HepG2 (cell line): Measurements from ENCODE around the gene FBXW5. TPM values are rescaled to one million over a fixed set of nuclear protein-coding genes. Genes with fewer than 3 reads are reported as not detected.

Experiments
- ELF1 ChIP-seq: sonication (generic); formaldehyde crosslinking; IDR thresholded peaks from 2 replicates; pipeline ENCODE4 v1.4.0; 2020; ENCODE audit warnings: missing genetic modification reagents
- FIP1L1 ChIP-seq: fragments of 200-400 bp; formaldehyde crosslinking; IDR thresholded peaks from 2 replicates; pipeline ENCODE4 v1.6.1; 2018; ENCODE audit warnings: low read depth, mild to moderate bottlenecking, low read length, moderate library complexity, borderline replicate concordance; ENCODE audit not compliant: insufficient read depth
- FOSL1 ChIP-seq: sonication (generic); formaldehyde crosslinking; IDR thresholded peaks from 2 replicates; pipeline ENCODE4 v1.9.0; 2021; ENCODE audit warnings: missing genetic modification reagents, borderline replicate concordance
- IKZF5 ChIP-seq: IDR thresholded peaks from 2 replicates; pipeline ENCODE4 v1.6.1; 2018; ENCODE audit warnings: missing genetic modification reagents, mild to moderate bottlenecking, missing compliant biosample characterization
- POLR2AphosphoS2 ChIP-seq: IDR thresholded peaks from 2 replicates; pipeline ENCODE4 v1.6.1; 2011; ENCODE audit warnings: low read depth, low read length, improper control_type of control experiment
- RFXAP ChIP-seq: sonication (generic); formaldehyde crosslinking; IDR thresholded peaks from 2 replicates; pipeline ENCODE4 v1.4.0; 2020; ENCODE audit warnings: missing genetic modification reagents, borderline replicate concordance
- RNF2 ChIP-seq: fragments of 450-650 bp; conservative IDR thresholded peaks from 2 replicates; pipeline ENCODE4 v1.6.1; 2016; ENCODE audit warnings: low read depth
- SAP130 ChIP-seq: IDR thresholded peaks from 2 replicates; pipeline ENCODE4 v1.6.1; 2016; ENCODE audit warnings: low read depth
- SKIL ChIP-seq: sonication (generic); formaldehyde crosslinking; IDR thresholded peaks from 2 replicates; pipeline ENCODE4 v1.8.0; 2022; ENCODE audit warnings: missing genetic modification reagents, mild to moderate bottlenecking, moderate library complexity, borderline replicate concordance
- TARDBP ChIP-seq: sonication (generic); formaldehyde crosslinking; IDR thresholded peaks from 2 replicates; pipeline ENCODE4 v1.8.0; 2022; ENCODE audit warnings: mild to moderate bottlenecking, missing genetic modification reagents
- ZBTB4 ChIP-seq: sonication (generic); formaldehyde crosslinking; IDR thresholded peaks from 2 replicates; pipeline ENCODE4 v1.4.0; 2020; ENCODE audit warnings: missing genetic modification reagents, mild to moderate bottlenecking, borderline replicate concordance
- ZGPAT ChIP-seq: IDR thresholded peaks from 2 replicates; pipeline ENCODE4 v1.6.1; 2016; ENCODE audit warnings: mild to moderate bottlenecking
- ZNF263 ChIP-seq: sonication (generic); formaldehyde crosslinking; IDR thresholded peaks from 2 replicates; pipeline ENCODE4 v1.4.0; 2020; ENCODE audit warnings: missing genetic modification reagents
- ZNF512B ChIP-seq: sonication (generic); formaldehyde crosslinking; IDR thresholded peaks from 2 replicates; pipeline ENCODE4 v1.5.1; 2020; ENCODE audit warnings: missing genetic modification reagents, mild to moderate bottlenecking, borderline replicate concordance
- ZNF589 ChIP-seq: sonication (generic); formaldehyde crosslinking; conservative IDR thresholded peaks from 2 replicates; pipeline ENCODE4 v1.8.0; 2022; ENCODE audit warnings: mild to moderate bottlenecking, moderate library complexity, missing genetic modification reagents
- ZNF740 ChIP-seq: sonication (generic); formaldehyde crosslinking; IDR thresholded peaks from 2 replicates; pipeline ENCODE4 v1.4.0; 2020; ENCODE audit warnings: missing genetic modification reagents
- ZNF776 ChIP-seq: sonication (generic); formaldehyde crosslinking; IDR thresholded peaks from 2 replicates; pipeline ENCODE4 v1.4.0; 2020; ENCODE audit warnings: mild to moderate bottlenecking, missing genetic modification reagents
- ZSCAN25 ChIP-seq: sonication (generic); formaldehyde crosslinking; IDR thresholded peaks from 2 replicates; pipeline ENCODE4 v1.8.0; 2022; ENCODE audit warnings: mild to moderate bottlenecking, missing genetic modification reagents
- polyA plus RNA-seq, 8 experiments: library from polyadenylated mRNA; depleted of rRNA in 3 of 8; stranded (reverse) in 7 of 8; unstranded in 1 of 8; fragments of >200 nt; fragmentation: Illumina TruSeq in 4 of 8; extraction: Trizol in 4 of 8; gene quantifications; 2 replicates each; pipeline versions ENCODE4 v1.2.1 to v1.2.3, GENCODE V29; 2011 to 2016; ENCODE audit warnings: low read depth in 4 of 8, missing spikeins in 1 of 8, mixed read lengths in 1 of 8; ENCODE audit not compliant: insufficient read depth in 1 of 8
- total RNA-seq, 5 experiments: library from RNA; depleted of rRNA; stranded (reverse); fragments of >200 nt; fragmentation: Illumina TruSeq; extraction: Trizol; gene quantifications; 2 replicates each; pipeline ENCODE4 v1.2.3, GENCODE V29; 2016; ENCODE audit warnings: low read depth in 1 of 5

Gene FBXW5
- total and polyA plus RNA-seq, 2 of the 13 experiments (the other 11 are each of a cell fraction or from before 2014, with no cell fraction given) = 52.0 to 60.4 TPM

- TF ChIP-seq ZBTB4 (CRISPR knock-in tag) (no peak), ZNF589 (CRISPR knock-in tag) (no peak), RNF2 (no peak), TARDBP (CRISPR knock-in tag) (no peak), FOSL1 (CRISPR knock-in tag) (no peak), IKZF5 (no peak), ZNF740 (CRISPR knock-in tag) (no peak), ZNF512B (CRISPR knock-in tag) (no peak), ZNF263 (CRISPR knock-in tag) (no peak), ZSCAN25 (0 out of 2 replicates have a peak, but pooled peaks have one; percentile 43), SAP130 (CRISPR knock-in tag) (peak; percentile 62), POLR2AphosphoS2 (no peak), ELF1 (CRISPR knock-in tag) (no peak), RFXAP (CRISPR knock-in tag) (no peak), SKIL (CRISPR knock-in tag) (peak; percentile 49; the same call in 1 of the 2 replicates), ZGPAT (0 out of 2 replicates have a peak, but pooled peaks have one; percentile 16), FIP1L1 (no peak), ZNF776 (no peak)
Measured at GRCh38 chr9:136990242-136990911, 45.8 kb upstream of the FBXW5 start (continued).
